NCI-H146 treated with DMSO at 0.1 percent for 48 hours (cell line): Measurements from ENCODE around the gene CXCR4.

Experiments used
- DNase-seq: peaks from one replicate; lab custom pipeline; 2025; ENCODE audit not compliant: unreplicated experiment; lab: John Stamatoyannopoulos, UW

Gene CXCR4

DNA sequence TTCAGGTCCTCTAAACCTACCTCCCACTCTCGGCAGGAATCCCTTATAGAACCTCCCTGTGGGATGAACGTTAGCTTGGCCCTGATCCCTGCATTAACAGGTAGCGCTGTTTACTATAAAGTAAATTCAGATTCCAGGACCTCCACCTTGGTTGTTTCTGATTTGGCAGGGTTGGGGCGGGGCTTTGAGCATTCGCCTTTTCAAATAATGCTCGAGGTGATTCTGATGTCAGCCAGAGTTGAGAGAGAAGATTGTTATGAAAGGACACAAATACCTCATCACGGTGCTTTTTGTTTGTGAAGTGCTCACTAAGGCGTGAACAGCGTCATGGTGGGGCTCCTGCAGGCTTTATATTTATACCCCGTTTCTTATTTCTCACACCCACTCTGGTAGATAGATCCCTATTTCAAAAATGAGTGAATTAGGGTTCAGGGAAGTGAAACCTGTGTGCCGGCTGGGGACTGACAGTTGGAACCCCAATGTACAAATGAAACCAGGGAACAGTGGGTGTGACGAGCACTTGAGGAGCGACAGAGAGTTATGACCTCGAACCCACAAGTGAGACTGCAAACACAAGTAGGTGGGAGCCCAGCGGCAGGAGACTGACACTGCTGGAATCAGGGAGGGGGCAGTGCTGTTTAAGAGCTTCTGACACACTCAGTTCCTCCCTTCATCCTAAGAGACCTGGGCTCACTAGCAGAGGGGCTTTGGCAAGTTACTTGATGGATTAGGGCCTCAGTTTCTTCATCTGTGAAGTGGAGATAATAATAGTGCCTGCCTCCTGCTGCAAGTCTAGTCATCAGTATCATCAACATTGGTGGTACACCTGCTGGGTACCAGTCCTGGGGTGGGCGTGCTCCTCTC is 14.2 kb upstream of the CXCR4 start:
- DNase-seq, result no peak

DNA sequence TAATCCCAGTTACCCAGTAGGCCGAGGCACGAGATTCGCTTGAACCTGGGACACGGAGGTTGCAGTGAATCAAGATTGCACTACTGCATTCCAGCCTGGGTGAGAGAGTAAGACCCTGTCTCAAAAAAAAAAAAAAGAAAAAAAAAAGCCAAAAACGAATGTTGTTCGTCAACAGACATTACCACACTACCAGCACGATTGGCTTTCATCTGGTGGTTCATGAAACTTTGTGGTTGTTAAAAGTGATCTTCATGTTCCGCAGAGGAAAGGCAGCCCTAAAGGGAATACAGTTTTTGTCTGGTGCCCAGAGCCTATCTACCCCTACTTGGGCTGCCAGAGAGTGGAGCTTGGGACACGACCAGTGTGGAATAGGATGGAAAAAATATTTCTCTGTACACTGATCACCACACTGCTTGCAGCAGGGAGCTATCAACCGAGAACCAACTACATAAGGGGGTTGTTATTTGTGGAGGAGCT is 13.6 kb upstream of the CXCR4 start:
- DNase-seq, result no peak

- no peak for DNase-seq
Measured at GRCh38 chr2:136130511-136130910, 12.6 kb upstream of the CXCR4 start.

DNA sequence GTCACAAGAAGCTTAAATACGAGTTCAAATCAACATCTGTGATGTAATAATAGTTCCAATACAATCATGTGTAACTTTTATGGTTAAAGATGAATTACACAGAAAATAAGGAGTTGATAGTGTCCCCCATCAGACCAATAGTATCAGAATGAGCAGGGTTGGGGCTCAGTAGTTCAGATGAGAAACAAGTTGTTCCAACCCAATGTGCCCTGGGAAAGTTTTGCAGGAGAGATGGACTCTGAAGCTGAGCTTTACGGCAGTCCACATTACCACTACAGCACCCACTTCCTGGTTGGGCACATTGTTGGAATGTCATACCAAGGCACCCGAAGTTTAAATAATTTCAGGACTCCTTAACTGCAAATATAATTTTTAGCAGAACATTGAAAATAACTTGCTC is 12.1 kb upstream of the CXCR4 start:
- DNase-seq, result no peak

GRCh38 chr2:136129601-136130000 is 11.7 kb upstream of the CXCR4 start:
- DNase-seq, result no peak

DNA sequence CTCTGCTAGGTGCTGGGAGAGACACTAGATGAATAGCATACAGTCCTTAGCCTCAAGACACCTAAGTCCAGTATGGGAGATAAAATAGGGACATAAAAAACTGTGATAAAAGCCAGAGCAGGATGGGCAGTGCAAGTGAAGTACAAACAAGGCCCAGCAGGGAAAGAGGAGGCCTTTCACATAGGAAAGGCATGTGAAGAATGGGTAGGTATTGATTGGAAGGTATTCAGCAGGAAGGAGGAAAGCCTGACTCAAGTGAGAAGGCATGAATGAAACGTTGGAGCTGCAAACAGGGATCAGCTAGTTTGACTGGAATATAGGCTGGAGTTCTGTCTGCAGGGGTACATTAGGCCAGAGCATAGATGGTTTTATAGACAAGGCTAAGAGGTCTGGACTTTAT is 11.0 kb upstream of the CXCR4 start:
- peak; percentile 60 for DNase-seq

DNA sequence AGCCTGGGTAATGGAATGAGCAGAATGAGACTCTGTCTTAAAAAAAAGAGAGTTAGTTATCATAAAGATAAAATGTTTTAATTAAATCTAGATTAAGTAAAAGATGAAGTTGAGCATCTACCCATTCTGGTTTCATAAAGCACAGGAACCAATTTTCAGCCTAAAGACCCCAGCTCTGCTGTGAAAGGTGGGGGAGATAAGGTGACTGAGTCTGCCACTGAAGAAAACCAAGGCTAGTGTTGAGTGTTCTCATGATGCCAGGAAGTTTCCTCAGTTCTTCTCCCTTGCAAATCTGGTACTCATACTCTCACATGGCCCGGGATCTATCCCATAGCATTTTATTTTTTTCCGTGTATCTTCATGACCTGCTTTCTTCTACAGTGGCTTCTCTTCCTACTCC is 10.4 kb upstream of the CXCR4 start:
- no peak for DNase-seq

GRCh38 chr2:136127356-136127755 is 9.4 kb upstream of the CXCR4 start:
- no peak for DNase-seq

DNA sequence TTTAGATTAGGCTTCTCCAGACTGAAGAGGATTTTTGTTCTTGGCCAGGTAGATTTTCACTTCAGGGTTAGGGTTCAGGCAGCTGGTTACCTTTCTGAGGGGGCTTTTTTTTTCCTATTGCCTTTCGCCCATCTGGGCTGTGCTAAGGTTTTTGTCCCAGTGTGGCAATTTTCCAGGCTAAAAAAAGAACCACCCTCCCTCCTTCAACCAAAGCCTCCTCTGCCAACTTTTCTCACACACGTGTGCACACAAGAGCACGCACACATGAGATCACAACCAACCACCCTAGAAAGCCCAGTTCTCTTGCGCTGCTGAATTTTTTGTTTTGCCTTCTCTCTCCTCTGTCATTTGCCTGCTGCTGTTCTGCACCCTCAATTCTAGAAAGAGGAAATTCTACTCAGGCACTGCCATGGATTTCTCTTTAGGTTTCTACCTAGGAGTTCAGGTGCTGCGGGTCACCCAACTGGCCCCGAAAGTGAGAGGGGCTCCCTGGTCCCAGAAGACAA is 8.5 kb upstream of the CXCR4 start:
- DNase-seq, result no peak

- peak; percentile 82 for DNase-seq
Measured at GRCh38 chr2:136126021-136126420, 8.1 kb upstream of the CXCR4 start.

GRCh38 chr2:136125236-136125635 is 7.3 kb upstream of the CXCR4 start:
- no peak for DNase-seq

DNA sequence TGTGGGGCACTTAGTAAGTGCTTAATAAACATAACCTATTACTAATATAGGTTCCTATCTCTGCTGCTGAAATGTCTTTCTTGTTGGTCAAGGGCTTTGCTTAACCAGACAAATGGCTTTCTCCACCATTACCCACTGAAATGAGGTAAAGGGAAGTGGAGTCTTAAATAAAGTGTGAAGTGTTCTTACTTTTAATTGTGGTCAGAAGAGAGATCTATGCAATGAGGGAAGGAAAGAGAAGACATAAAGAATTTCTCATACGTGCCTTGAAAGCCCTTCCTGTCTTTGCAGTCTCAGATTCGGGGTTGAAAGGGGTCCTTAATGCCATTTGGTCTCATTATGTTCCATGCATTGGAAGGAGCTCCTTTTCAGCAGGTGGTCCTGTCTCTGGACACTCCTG is 6.9 kb upstream of the CXCR4 start:
- no peak for DNase-seq

GRCh38 chr2:136122661-136123060 is 4.7 kb upstream of the CXCR4 start:
- DNase-seq, result no peak

DNA sequence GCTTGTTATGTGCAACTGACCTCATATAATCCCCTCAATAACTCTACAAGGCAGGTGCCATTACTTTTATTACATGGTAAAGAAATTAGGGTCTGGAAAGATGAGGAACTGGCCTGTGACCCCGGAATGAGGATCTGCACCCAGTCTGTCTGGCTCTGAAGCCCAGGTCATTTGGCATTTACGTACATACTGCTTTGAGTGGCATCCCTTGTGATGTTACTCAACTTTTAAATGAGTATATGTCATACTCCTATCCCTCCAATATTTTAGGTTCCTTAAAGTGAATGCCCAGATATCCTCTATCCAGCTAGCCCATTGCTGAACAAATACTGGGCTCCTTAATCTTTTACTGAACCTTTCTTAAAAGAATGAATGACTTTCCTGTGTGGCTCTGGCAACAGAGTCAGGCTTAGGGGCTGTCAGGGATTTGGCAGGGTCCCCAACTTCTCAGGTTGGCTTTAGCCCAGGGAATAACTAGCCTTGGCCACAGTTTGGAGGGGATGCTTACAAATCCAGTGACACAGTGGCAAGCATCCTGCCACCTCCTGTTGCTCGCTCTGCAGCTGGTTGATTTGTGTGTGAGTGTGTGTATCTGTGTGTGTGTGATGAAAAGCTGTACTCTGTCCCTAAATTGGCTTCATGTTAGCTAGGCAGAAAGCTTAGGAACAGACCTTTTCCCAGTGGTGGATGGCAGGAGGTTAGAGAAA is 3.4 kb upstream of the CXCR4 start:
- peak; percentile 18 for DNase-seq

DNA sequence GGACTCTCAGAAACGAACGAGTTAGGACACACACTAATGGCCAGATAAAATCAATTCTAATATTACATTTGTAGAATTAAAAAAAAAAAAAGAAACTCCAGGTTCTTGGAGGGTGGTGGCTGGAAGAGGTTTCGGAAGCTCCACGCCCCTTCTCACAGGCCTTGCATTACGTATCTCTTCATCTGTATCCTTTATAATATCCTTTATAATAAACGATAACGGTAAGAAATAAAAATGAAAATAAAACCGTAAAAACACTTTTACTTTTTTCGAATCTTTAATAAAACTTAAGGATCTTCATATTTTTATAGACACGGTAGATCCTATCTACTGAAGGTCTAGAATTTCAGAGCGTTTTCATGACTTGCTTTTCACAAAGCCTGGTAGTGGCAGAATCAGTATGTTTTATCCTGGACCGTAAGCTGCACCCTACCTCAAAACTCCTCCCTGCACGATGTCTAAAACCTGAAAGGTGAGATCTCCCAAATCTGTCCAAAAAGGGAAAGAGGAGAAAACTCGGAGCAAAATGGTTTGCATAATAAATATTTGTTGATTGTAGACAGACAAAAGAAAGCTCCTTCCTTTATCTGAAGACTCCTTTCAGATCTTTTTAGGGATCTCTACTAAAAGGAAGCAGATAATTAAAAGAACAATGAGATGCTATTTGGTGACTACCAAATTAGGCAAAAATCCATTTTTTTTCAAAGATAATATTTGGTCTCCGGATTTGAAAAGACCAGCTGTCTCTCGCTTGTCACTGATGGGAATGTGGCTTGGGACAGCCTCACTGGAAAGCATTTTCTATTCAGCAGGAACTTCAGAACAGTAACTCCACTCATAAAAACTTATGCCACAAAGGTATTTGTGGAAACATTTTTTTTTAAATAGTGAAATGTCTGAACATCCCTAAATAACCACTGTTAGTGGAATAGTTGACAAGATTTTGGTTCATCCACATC is 2.0 kb upstream of the CXCR4 start:
- peak; percentile 90 for DNase-seq

GRCh38 chr2:136118819-136119716 is 1.1 kb upstream of the CXCR4 start:
- DNase-seq, result peak; percentile 84

- DNase-seq, result no peak
Measured at GRCh38 chr2:136117391-136117841, 533 bp downstream of the CXCR4 start.

DNA sequence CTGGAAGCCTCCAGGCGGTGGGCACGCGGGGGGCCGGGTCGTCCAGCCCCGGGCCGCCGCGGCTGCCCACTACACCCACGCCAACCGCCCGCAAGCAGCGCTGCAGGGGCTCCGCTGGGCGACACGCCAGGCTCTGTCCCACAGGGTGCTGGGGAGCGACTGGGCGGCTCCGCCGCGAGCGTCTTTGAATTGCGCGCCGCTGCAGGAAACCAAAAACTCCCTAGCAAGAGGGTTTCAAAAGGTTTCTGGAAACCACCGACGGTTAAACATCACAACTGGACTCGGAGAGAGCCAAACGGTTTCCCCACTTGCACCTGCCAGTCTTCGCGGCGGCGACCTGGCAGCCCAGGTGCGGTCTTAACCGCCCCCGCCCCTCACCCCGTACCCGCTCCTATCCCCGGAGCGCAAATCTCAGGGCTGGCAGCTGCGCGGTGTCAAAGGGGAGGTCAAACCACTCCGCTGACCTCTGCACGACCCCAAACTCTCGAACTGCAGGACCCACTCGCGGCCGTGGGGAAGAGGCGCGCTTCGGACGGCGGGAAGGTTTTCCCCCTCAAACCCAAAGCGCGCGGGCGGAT is 1.0 kb downstream of the CXCR4 start:
- DNase-seq, result no peak

DNA sequence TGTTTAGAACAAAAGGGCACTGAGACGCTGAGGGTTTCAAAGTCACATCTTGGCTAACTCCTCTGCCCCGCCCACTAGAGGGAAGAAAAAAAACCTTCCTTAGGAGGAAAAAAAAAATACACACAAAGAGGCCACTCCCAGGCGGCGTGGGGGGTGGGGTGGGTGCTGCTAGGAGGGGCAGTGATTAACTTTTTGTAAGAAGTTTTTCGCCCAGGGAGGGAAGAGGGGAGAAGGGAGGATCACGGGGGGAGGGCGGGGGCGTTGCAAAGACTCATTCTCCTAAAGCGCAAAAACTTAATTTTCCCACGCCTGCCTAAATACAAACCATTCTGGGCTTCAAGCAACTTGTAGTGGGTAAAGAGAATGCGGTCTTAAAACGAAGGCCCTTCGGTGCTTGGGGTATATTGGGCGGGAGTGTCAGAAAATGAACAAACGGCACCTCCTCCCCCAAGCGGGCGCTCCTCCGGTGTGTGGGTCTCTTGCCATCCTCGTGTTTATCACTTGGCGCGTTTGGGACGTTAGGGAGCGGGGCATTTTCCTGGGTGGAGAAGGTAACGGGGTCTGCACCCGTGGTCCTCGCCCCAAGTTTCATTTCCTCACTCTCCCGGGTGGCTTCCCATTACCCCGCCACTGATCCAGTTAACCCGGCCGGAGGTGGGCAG is 1.7 kb downstream of the CXCR4 start:
- DNase-seq, result no peak
